Right ventricle myocardium inferior (tissue), 1 donor: ENCODE data around the gene MAST4. TPM values are rescaled to one million over a fixed set of nuclear protein-coding genes. Genes with fewer than 3 reads are reported as not detected.

Source experiments
- ATAC-seq: fragments of 200-7000 bp; cut with Tn5 transposase; one replicate; pipeline ENCODE4 v1.9.1; 2020; ENCODE audit warnings: mild to moderate bottlenecking, moderate library complexity
- DNase-seq: peaks from one replicate; pipeline ENCODE4 v3.0.0; 2021; ENCODE audit errors: missing footprints
- intact Hi-C: fragments of 100-400 bp; cut with DNase I; formaldehyde crosslinking; loops from one replicate; pipeline ENCODE4 v1.11.0; 2022
- total RNA-seq: library from RNA; stranded (reverse); fragmentation: NEBNext Ultra II Directional; extraction: Animal tissue kit (Norgen Biotek cat#: 25700); gene quantifications from one replicate; pipeline ENCODE4 v1.2.1, GENCODE V29; 2021
- donor health status: DM: no; HTN: yes; CAD: no; lungs with severe emphysema.

Gene MAST4
- total RNA-seq, 1 donor from 2014 or later = 39.6 TPM

- DNase-seq (no peak), ATAC-seq (no peak)
- intact Hi-C loops = no loop called here
Measured at GRCh38 chr5:66848749-66849641, 252.8 kb downstream of the MAST4 start.

GRCh38 chr5:66849803-66850202 lies 253.6 kb downstream of the MAST4 start:
- DNase-seq = no peak
- intact Hi-C loops = no loop called here
- ATAC-seq = no peak

GRCh38 chr5:66850354-66851075 lies 254.3 kb downstream of the MAST4 start:
- intact Hi-C loops = no loop called here
- no peak for ATAC-seq
- DNase-seq = no peak

- no peak for ATAC-seq
Measured at GRCh38 chr5:66851306-66851705, 255.1 kb downstream of the MAST4 start.

GRCh38 chr5:66854416-66854815 lies 258.2 kb downstream of the MAST4 start:
- ATAC-seq (no peak), DNase-seq (no peak)
- intact Hi-C loops = no loop called here

More at GRCh38 chr5:66851306-66851705, 255.1 kb downstream of the MAST4 start:
- intact Hi-C loops = no loop called here
- DNase-seq = no peak

GRCh38 chr5:66856041-66856805 lies 260.0 kb downstream of the MAST4 start:
- intact Hi-C loops = no loop called here
- DNase-seq (no peak), ATAC-seq (no peak)

GRCh38 chr5:66859526-66859925 lies 263.3 kb downstream of the MAST4 start:
- ATAC-seq = no peak
- intact Hi-C loops = no loop called here
- DNase-seq = no peak

- intact Hi-C loops = loop anchor here (5.0 kb wide), 1 partner anchor 43 kb away; no protein-coding TSS in a partner anchor
- no peak for DNase-seq
Measured at GRCh38 chr5:66860199-66860975, 264.2 kb downstream of the MAST4 start.

GRCh38 chr5:66861402-66861801 lies 265.2 kb downstream of the MAST4 start:
- ATAC-seq (no peak), DNase-seq (no peak)
- intact Hi-C loops = loop anchor here (5.0 kb wide), 1 partner anchor 44 kb away; no protein-coding TSS in a partner anchor

More at GRCh38 chr5:66860199-66860975, 264.2 kb downstream of the MAST4 start:
- no peak for ATAC-seq

- DNase-seq (no peak), ATAC-seq (no peak)
- intact Hi-C loops = loop anchor here (5.0 kb wide), 1 partner anchor 45 kb away; no protein-coding TSS in a partner anchor
Measured at GRCh38 chr5:66862020-66862419, 265.8 kb downstream of the MAST4 start.

GRCh38 chr5:66863243-66864170 lies 267.3 kb downstream of the MAST4 start:
- no peak for ATAC-seq
- intact Hi-C loops = loop anchor here (2.0 to 5.0 kb wide), 2 partner anchors 46 to 65 kb away; no protein-coding TSS in a partner anchor
- no peak for DNase-seq

- DNase-seq (peak; percentile 45), ATAC-seq (peak; percentile 37)
Measured at GRCh38 chr5:66864240-66864884, 268.2 kb downstream of the MAST4 start.

GRCh38 chr5:66867618-66868322 lies 271.6 kb downstream of the MAST4 start:
- no peak for ATAC-seq
- DNase-seq = no peak
- intact Hi-C loops = no loop called here

More at GRCh38 chr5:66864240-66864884, 268.2 kb downstream of the MAST4 start:
- intact Hi-C loops = loop anchor here (2.0 to 5.0 kb wide), 2 partner anchors 47 to 64 kb away; no protein-coding TSS in a partner anchor

- intact Hi-C loops = no loop called here
- ATAC-seq (no peak), DNase-seq (no peak)
Measured at GRCh38 chr5:66869347-66869746, 273.2 kb downstream of the MAST4 start.

- intact Hi-C loops = no loop called here
Measured at GRCh38 chr5:66870708-66871107, 274.5 kb downstream of the MAST4 start.

GRCh38 chr5:66871651-66872050 lies 275.5 kb downstream of the MAST4 start:
- DNase-seq (no peak), ATAC-seq (no peak)
- intact Hi-C loops = no loop called here

More at GRCh38 chr5:66870708-66871107, 274.5 kb downstream of the MAST4 start:
- ATAC-seq (no peak), DNase-seq (no peak)
